Hepatocyte (in vitro differentiated cells): ENCODE results near the gene TMPRSS5.

Experiments used
- EZH2 ChIP-seq: fragments of 200-600 bp; sonication (generic); IDR thresholded peaks from 2 replicates; pipeline ENCODE4 v1.6.1; 2016; ENCODE audit warnings: antibody characterized with exemption, mild to moderate bottlenecking, borderline replicate concordance
- EZH2phosphoT487 ChIP-seq: fragments of 200-600 bp; sonication (generic); IDR thresholded peaks from one replicate; pipeline ENCODE4 v1.6.1; 2018; ENCODE audit warnings: antibody characterized with exemption, mild to moderate bottlenecking, low read depth, moderate library complexity; ENCODE audit not compliant: unreplicated experiment, severe bottlenecking
- TF ChIP-seq, protein P1 (sequence below): fragments of 200-600 bp; sonication (generic); IDR thresholded peaks from 2 replicates; pipeline ENCODE4 v1.5.1; 2016; ENCODE audit warnings: antibody characterized with exemption, mild to moderate bottlenecking; ENCODE audit not compliant: poor library complexity

DNA sequence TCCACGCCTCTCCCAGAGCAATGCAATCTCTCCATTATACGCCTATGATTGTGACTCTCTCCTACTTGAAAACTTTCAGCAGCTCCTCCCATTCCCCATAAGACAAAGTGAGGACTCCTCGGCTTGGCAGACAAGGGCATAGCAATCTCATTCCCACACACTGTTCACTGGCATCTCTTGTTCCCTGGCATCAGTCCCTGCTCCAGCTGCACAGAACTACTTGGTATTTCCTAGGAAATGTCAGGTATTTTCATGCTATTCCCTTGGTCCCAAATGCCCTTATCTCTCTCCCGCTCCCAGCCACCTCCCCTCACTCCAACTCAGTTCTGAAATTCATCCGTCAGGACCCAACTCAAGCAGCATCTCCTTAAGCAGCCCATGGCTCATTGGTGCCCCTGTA lies 28.4 kb downstream of the TMPRSS5 start:
- TF ChIP-seq, protein P1, sequence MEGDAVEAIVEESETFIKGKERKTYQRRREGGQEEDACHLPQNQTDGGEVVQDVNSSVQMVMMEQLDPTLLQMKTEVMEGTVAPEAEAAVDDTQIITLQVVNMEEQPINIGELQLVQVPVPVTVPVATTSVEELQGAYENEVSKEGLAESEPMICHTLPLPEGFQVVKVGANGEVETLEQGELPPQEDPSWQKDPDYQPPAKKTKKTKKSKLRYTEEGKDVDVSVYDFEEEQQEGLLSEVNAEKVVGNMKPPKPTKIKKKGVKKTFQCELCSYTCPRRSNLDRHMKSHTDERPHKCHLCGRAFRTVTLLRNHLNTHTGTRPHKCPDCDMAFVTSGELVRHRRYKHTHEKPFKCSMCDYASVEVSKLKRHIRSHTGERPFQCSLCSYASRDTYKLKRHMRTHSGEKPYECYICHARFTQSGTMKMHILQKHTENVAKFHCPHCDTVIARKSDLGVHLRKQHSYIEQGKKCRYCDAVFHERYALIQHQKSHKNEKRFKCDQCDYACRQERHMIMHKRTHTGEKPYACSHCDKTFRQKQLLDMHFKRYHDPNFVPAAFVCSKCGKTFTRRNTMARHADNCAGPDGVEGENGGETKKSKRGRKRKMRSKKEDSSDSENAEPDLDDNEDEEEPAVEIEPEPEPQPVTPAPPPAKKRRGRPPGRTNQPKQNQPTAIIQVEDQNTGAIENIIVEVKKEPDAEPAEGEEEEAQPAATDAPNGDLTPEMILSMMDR, result no peak
- TF ChIP-seq EZH2 (no peak), EZH2phosphoT487 (no peak)
